ENCODE measurements around the gene SHC2. TPM values are rescaled to one million over a fixed set of nuclear protein-coding genes. Genes with fewer than 3 reads are reported as not detected.

The SHC2 gene
- total and polyA plus RNA-seq, 2 of the 13 experiments (the other 11 are each of a cell fraction or from before 2014, with no cell fraction given), result 9.0 to 18.3 TPM

DNA sequence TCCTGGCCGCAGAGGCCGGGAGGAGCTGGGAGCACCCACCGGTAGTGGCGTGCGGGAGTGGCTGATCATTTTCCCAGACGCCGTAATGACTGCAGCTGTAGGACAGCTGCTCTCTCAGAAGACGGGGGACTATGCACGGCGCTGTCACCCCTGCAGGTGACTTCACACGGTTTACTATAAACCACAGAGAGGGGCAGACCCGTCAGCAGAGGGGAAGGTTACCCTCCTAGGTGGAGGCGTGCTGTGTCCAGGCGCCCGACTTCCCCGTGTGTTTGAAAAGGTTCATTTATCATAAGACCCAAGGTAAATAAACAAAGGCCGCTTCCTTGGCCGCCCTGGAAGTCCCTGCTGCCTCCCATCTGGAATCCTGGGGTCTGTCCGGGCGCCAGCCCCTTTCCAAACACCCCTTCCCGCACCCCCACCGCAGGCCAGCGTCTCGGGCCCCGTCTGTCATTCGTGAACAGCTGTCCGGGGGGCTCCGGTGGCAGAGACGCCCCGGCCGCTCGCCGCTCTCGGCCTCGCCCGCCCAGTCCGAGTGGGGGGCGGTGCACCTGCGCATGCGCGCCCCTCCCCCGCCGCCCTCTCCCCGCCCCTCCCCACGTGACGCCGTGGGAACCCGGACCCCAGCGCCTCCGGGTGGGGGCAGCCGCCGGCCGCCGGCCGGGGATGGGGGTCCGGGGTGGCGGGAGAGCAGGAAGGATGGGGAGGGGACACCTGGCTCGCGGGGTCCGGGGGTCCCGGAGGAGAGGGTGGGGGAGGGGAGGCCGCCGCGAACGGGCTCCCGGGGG lies 915 bp downstream of the SHC2 start (continued):
- 0 out of 2 replicates have a peak, but pooled peaks have one; percentile 26 for TF ChIP-seq ELF3 (CRISPR knock-in tag; IDR thresholded peaks at IDR 0.05)
- TF ChIP-seq POLR2A (IDR thresholded peaks at IDR 0.05; ENCODE audit: insufficient read depth in 1 of 2, low read depth in 2 of 2, low read length in 2 of 2), result peak; percentile 16 to 69; a peak in 3 of 4 replicates
- peak; percentile 74; the same call in 1 of the 2 replicates for TF ChIP-seq MTF2 (CRISPR knock-in tag; IDR thresholded peaks at IDR 0.05; ENCODE audit: borderline replicate concordance)
- TF ChIP-seq NONO (IDR thresholded peaks at IDR 0.05), result no peak
- no peak for TF ChIP-seq NONO (CRISPR knock-in tag; conservative IDR thresholded peaks at IDR 0.05)
- peak; percentile 31; the same call in 1 of the 2 replicates for TF ChIP-seq ZBTB38 (CRISPR knock-in tag; IDR thresholded peaks at IDR 0.05)
- no peak for TF ChIP-seq MTF1 (CRISPR knock-in tag; IDR thresholded peaks at IDR 0.05)
- TF ChIP-seq, protein P1, sequence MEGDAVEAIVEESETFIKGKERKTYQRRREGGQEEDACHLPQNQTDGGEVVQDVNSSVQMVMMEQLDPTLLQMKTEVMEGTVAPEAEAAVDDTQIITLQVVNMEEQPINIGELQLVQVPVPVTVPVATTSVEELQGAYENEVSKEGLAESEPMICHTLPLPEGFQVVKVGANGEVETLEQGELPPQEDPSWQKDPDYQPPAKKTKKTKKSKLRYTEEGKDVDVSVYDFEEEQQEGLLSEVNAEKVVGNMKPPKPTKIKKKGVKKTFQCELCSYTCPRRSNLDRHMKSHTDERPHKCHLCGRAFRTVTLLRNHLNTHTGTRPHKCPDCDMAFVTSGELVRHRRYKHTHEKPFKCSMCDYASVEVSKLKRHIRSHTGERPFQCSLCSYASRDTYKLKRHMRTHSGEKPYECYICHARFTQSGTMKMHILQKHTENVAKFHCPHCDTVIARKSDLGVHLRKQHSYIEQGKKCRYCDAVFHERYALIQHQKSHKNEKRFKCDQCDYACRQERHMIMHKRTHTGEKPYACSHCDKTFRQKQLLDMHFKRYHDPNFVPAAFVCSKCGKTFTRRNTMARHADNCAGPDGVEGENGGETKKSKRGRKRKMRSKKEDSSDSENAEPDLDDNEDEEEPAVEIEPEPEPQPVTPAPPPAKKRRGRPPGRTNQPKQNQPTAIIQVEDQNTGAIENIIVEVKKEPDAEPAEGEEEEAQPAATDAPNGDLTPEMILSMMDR (CRISPR knock-in tag; IDR thresholded peaks at IDR 0.05), result peak; percentile 13
- TF ChIP-seq, protein P2, sequence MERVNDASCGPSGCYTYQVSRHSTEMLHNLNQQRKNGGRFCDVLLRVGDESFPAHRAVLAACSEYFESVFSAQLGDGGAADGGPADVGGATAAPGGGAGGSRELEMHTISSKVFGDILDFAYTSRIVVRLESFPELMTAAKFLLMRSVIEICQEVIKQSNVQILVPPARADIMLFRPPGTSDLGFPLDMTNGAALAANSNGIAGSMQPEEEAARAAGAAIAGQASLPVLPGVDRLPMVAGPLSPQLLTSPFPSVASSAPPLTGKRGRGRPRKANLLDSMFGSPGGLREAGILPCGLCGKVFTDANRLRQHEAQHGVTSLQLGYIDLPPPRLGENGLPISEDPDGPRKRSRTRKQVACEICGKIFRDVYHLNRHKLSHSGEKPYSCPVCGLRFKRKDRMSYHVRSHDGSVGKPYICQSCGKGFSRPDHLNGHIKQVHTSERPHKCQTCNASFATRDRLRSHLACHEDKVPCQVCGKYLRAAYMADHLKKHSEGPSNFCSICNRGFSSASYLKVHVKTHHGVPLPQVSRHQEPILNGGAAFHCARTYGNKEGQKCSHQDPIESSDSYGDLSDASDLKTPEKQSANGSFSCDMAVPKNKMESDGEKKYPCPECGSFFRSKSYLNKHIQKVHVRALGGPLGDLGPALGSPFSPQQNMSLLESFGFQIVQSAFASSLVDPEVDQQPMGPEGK (CRISPR knock-in tag; IDR thresholded peaks at IDR 0.05), result peak; percentile 73
- TF ChIP-seq, protein P3, sequence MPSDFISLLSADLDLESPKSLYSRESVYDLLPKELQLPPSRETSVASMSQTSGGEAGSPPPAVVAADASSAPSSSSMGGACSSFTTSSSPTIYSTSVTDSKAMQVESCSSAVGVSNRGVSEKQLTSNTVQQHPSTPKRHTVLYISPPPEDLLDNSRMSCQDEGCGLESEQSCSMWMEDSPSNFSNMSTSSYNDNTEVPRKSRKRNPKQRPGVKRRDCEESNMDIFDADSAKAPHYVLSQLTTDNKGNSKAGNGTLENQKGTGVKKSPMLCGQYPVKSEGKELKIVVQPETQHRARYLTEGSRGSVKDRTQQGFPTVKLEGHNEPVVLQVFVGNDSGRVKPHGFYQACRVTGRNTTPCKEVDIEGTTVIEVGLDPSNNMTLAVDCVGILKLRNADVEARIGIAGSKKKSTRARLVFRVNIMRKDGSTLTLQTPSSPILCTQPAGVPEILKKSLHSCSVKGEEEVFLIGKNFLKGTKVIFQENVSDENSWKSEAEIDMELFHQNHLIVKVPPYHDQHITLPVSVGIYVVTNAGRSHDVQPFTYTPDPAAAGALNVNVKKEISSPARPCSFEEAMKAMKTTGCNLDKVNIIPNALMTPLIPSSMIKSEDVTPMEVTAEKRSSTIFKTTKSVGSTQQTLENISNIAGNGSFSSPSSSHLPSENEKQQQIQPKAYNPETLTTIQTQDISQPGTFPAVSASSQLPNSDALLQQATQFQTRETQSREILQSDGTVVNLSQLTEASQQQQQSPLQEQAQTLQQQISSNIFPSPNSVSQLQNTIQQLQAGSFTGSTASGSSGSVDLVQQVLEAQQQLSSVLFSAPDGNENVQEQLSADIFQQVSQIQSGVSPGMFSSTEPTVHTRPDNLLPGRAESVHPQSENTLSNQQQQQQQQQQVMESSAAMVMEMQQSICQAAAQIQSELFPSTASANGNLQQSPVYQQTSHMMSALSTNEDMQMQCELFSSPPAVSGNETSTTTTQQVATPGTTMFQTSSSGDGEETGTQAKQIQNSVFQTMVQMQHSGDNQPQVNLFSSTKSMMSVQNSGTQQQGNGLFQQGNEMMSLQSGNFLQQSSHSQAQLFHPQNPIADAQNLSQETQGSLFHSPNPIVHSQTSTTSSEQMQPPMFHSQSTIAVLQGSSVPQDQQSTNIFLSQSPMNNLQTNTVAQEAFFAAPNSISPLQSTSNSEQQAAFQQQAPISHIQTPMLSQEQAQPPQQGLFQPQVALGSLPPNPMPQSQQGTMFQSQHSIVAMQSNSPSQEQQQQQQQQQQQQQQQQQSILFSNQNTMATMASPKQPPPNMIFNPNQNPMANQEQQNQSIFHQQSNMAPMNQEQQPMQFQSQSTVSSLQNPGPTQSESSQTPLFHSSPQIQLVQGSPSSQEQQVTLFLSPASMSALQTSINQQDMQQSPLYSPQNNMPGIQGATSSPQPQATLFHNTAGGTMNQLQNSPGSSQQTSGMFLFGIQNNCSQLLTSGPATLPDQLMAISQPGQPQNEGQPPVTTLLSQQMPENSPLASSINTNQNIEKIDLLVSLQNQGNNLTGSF (CRISPR knock-in tag; IDR thresholded peaks at IDR 0.05), result no peak
- TF ChIP-seq, protein P4, sequence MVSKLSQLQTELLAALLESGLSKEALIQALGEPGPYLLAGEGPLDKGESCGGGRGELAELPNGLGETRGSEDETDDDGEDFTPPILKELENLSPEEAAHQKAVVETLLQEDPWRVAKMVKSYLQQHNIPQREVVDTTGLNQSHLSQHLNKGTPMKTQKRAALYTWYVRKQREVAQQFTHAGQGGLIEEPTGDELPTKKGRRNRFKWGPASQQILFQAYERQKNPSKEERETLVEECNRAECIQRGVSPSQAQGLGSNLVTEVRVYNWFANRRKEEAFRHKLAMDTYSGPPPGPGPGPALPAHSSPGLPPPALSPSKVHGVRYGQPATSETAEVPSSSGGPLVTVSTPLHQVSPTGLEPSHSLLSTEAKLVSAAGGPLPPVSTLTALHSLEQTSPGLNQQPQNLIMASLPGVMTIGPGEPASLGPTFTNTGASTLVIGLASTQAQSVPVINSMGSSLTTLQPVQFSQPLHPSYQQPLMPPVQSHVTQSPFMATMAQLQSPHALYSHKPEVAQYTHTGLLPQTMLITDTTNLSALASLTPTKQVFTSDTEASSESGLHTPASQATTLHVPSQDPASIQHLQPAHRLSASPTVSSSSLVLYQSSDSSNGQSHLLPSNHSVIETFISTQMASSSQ (IDR thresholded peaks at IDR 0.05; ENCODE audit: low read depth), result no peak
- TF ChIP-seq, protein P4 (CRISPR knock-in tag; IDR thresholded peaks at IDR 0.05; ENCODE audit: borderline replicate concordance), result peak; percentile 11; the same call in 1 of the 2 replicates
- TF ChIP-seq, protein P5, sequence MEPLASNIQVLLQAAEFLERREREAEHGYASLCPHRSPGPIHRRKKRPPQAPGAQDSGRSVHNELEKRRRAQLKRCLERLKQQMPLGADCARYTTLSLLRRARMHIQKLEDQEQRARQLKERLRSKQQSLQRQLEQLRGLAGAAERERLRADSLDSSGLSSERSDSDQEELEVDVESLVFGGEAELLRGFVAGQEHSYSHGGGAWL (CRISPR knock-in tag; IDR thresholded peaks at IDR 0.05), result peak; percentile 67; the same call in 1 of the 2 replicates
